COR-L47 (cell line): ENCODE results near the gene PPM1F.

Source experiments
- DNase-seq: peaks from one replicate; lab custom pipeline; 2025; lab: John Stamatoyannopoulos, UW

PPM1F gene

GRCh38 chr22:21960200-21961126, 7.8 kb upstream of the PPM1F start:
- no peak for DNase-seq

GRCh38 chr22:21959274-21960074, 6.8 kb upstream of the PPM1F start:
- DNase-seq = no peak

- DNase-seq = no peak
Observed at GRCh38 chr22:21958360-21959273, 6.0 kb upstream of the PPM1F start.

GRCh38 chr22:21951931-21952465, 650 bp downstream of the PPM1F start:
- no peak for DNase-seq

- no peak for DNase-seq
Observed at GRCh38 chr22:21951062-21951461, 1.6 kb downstream of the PPM1F start.

GRCh38 chr22:21949948-21950347, 2.7 kb downstream of the PPM1F start:
- no peak for DNase-seq

- no peak for DNase-seq
Observed at GRCh38 chr22:21949569-21949918, 3.1 kb downstream of the PPM1F start.

GRCh38 chr22:21948824-21949568, 3.7 kb downstream of the PPM1F start:
- no peak for DNase-seq

- DNase-seq = no peak
Observed at GRCh38 chr22:21948390-21948789, 4.3 kb downstream of the PPM1F start.

GRCh38 chr22:21947040-21948014, 5.3 kb downstream of the PPM1F start:
- DNase-seq = no peak

- DNase-seq = no peak
Observed at GRCh38 chr22:21946262-21946925, 6.3 kb downstream of the PPM1F start.

- no peak for DNase-seq
Observed at GRCh38 chr22:21945453-21946261, 7.0 kb downstream of the PPM1F start.

GRCh38 chr22:21944871-21945270, 7.8 kb downstream of the PPM1F start:
- DNase-seq = no peak

- no peak for DNase-seq
Observed at GRCh38 chr22:21943571-21944448, 8.8 kb downstream of the PPM1F start.

GRCh38 chr22:21942407-21943343, 10.0 kb downstream of the PPM1F start:
- DNase-seq = no peak

GRCh38 chr22:21941921-21942320, 10.7 kb downstream of the PPM1F start:
- DNase-seq = no peak
